ENCODE measurements around the gene GDPD4. TPM values are rescaled to one million over a fixed set of nuclear protein-coding genes. Genes with fewer than 3 reads are reported as not detected.

Gene GDPD4
- total and polyA plus RNA-seq, 9 of the 15 experiments (the other 6 are each of a cell fraction or from before 2014, with no cell fraction given), result 0.40 TPM; not detected in 8

- TF ChIP-seq E2F8 (IDR thresholded peaks at IDR 0.05; ENCODE audit: low read depth, partially characterized antibody) (no peak), GATA2 (CRISPR knock-in tag; IDR thresholded peaks at IDR 0.05) (peak; percentile 69), RAD51 (IDR thresholded peaks at IDR 0.05; ENCODE audit: borderline replicate concordance, low read depth) (no peak), ZNF134 (CRISPR knock-in tag; conservative IDR thresholded peaks at IDR 0.05) (no peak), FOXK2 (conservative IDR thresholded peaks at IDR 0.05 in 1 of 2, IDR thresholded peaks at IDR 0.05 in 1 of 2; ENCODE audit: low read depth in 2 of 2) (no peak), MYNN (IDR thresholded peaks at IDR 0.05) (no peak), MYNN (CRISPR knock-in tag; IDR thresholded peaks at IDR 0.05) (no peak), GTF2E2 (tag; IDR thresholded peaks at IDR 0.05) (no peak), ZKSCAN1 (IDR thresholded peaks at IDR 0.05; ENCODE audit: low read depth, low read length) (no peak)
- TF ChIP-seq, protein P1, sequence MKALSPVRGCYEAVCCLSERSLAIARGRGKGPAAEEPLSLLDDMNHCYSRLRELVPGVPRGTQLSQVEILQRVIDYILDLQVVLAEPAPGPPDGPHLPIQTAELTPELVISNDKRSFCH (CRISPR knock-in tag; IDR thresholded peaks at IDR 0.05), result no peak
- TF ChIP-seq, protein P1 (tag; IDR thresholded peaks at IDR 0.05), result no peak
- TF ChIP-seq, protein P2, sequence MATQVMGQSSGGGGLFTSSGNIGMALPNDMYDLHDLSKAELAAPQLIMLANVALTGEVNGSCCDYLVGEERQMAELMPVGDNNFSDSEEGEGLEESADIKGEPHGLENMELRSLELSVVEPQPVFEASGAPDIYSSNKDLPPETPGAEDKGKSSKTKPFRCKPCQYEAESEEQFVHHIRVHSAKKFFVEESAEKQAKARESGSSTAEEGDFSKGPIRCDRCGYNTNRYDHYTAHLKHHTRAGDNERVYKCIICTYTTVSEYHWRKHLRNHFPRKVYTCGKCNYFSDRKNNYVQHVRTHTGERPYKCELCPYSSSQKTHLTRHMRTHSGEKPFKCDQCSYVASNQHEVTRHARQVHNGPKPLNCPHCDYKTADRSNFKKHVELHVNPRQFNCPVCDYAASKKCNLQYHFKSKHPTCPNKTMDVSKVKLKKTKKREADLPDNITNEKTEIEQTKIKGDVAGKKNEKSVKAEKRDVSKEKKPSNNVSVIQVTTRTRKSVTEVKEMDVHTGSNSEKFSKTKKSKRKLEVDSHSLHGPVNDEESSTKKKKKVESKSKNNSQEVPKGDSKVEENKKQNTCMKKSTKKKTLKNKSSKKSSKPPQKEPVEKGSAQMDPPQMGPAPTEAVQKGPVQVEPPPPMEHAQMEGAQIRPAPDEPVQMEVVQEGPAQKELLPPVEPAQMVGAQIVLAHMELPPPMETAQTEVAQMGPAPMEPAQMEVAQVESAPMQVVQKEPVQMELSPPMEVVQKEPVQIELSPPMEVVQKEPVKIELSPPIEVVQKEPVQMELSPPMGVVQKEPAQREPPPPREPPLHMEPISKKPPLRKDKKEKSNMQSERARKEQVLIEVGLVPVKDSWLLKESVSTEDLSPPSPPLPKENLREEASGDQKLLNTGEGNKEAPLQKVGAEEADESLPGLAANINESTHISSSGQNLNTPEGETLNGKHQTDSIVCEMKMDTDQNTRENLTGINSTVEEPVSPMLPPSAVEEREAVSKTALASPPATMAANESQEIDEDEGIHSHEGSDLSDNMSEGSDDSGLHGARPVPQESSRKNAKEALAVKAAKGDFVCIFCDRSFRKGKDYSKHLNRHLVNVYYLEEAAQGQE (IDR thresholded peaks at IDR 0.05; ENCODE audit: borderline replicate concordance), result peak; percentile 36; the same call in 1 of the 2 replicates
- TF ChIP-seq, protein P2 (CRISPR knock-in tag; IDR thresholded peaks at IDR 0.05; ENCODE audit: low read depth), result no peak
- TF ChIP-seq, protein P3, sequence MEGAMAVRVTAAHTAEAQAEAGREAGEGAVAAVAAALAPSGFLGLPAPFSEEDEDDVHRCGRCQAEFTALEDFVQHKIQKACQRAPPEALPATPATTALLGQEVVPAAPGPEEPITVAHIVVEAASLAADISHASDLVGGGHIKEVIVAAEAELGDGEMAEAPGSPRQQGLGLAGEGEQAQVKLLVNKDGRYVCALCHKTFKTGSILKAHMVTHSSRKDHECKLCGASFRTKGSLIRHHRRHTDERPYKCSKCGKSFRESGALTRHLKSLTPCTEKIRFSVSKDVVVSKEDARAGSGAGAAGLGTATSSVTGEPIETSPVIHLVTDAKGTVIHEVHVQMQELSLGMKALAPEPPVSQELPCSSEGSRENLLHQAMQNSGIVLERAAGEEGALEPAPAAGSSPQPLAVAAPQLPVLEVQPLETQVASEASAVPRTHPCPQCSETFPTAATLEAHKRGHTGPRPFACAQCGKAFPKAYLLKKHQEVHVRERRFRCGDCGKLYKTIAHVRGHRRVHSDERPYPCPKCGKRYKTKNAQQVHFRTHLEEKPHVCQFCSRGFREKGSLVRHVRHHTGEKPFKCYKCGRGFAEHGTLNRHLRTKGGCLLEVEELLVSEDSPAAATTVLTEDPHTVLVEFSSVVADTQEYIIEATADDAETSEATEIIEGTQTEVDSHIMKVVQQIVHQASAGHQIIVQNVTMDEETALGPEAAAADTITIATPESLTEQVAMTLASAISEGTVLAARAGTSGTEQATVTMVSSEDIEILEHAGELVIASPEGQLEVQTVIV (CRISPR knock-in tag; IDR thresholded peaks at IDR 0.05; ENCODE audit: borderline replicate concordance), result no peak
These were observed 1.3 kb upstream of the GDPD4 start (continued) for GRCh38 chr11:77302752-77303151.
